IPS DF 6.9 (cell line): ENCODE measurements around the gene MUC4.
"Not testable (repeated sequence)": the region's sequence is repeated elsewhere in the genome, so short reads cannot be mapped to it uniquely, and the experiment has no call there.

ENCODE experiments used
- DNase-seq: peaks from one replicate; pipeline ENCODE4 v3.0.0-alpha.2; 2013; ENCODE audit warnings: low read depth, low spot score
- H3K27ac ChIP-seq: one replicate; pipeline ENCODE4 v1.5.1; 2013; ENCODE audit warnings: low read length, control low read depth
- H3K27me3 ChIP-seq: 2 replicates; pipeline ENCODE4 v1.6.1; 2013; ENCODE audit warnings: mild to moderate bottlenecking, low read length; ENCODE audit not compliant: control insufficient read depth, insufficient read depth
- H3K36me3 ChIP-seq: 2 replicates; pipeline ENCODE4 v1.6.1; 2013; ENCODE audit warnings: low read length; ENCODE audit not compliant: control insufficient read depth, insufficient read depth
- H3K4me1 ChIP-seq: 2 replicates; pipeline ENCODE4 v1.6.1; 2013; ENCODE audit warnings: low read length; ENCODE audit not compliant: control insufficient read depth, insufficient read depth
- H3K4me3 ChIP-seq: 2 replicates; pipeline ENCODE4 v1.5.1; 2013; ENCODE audit warnings: mild to moderate bottlenecking, low read length
- H3K9me3 ChIP-seq: 2 replicates; pipeline ENCODE4 v1.6.1; 2013; ENCODE audit warnings: low read length, inconsistent platforms; ENCODE audit not compliant: control insufficient read depth, insufficient read depth
- WGBS: extraction: QIAGEN DNeasy Blood & Tissue Kit; methylation state at CpG from one replicate; pipeline ENCODE4 v1.1.7; 2013; ENCODE audit warnings: mixed read lengths, missing lambda C conversion rate; ENCODE audit not compliant: insufficient read length, insufficient coverage; 5-methylcytosine and 5-hydroxymethylcytosine counted together

The MUC4 gene

GRCh38 chr3:195714380-195715011 lies 97.2 kb downstream of the MUC4 start:
- DNase-seq, result no peak
- Histone ChIP-seq H3K4me3 (no peak overlapping the region), H3K9me3 (no peaks in the 10 kb centered on the region), H3K36me3 (no peaks in the 10 kb centered on the region), H3K4me1 (0 out of 2 replicates have a peak, but pooled peaks cover 3% of the 10 kb centered on the region), H3K27me3 (no peaks in the 10 kb centered on the region), H3K27ac (no peak overlapping the region)
- WGBS, result no CpG with 5 or more reads among the region's 6 CpGs

- not testable (repeated sequence) for H3K9me3 ChIP-seq, H3K36me3 ChIP-seq, DNase-seq, H3K4me3 ChIP-seq, H3K27ac ChIP-seq, H3K4me1 ChIP-seq, H3K27me3 ChIP-seq
- no CpG with 5 or more reads among the region's 9 CpGs for WGBS
Measured at GRCh38 chr3:195713150-195713549, 98.6 kb downstream of the MUC4 start.

- H3K9me3 ChIP-seq, H3K36me3 ChIP-seq: not testable (repeated sequence)
- WGBS, result no CpG with 5 or more reads among the region's 8 CpGs
Measured at GRCh38 chr3:195712535-195712910, 99.2 kb downstream of the MUC4 start.

GRCh38 chr3:195711813-195712534 lies 99.8 kb downstream of the MUC4 start:
- H3K36me3 ChIP-seq, result no peaks in the 10 kb centered on the region
- H3K4me3 ChIP-seq, result no peak overlapping the region
- WGBS, result no CpG with 5 or more reads among the region's 12 CpGs
- DNase-seq, result no peak
- H3K27ac ChIP-seq, result no peak overlapping the region
- no peaks in the 10 kb centered on the region for H3K27me3 ChIP-seq
- no peaks in the 10 kb centered on the region for H3K9me3 ChIP-seq
- no peaks in the 10 kb centered on the region for H3K4me1 ChIP-seq

More at GRCh38 chr3:195712535-195712910, 99.2 kb downstream of the MUC4 start:
- not testable (repeated sequence) for DNase-seq, H3K4me3 ChIP-seq, H3K27ac ChIP-seq, H3K4me1 ChIP-seq, H3K27me3 ChIP-seq

GRCh38 chr3:195711091-195711812 lies 100.5 kb downstream of the MUC4 start:
- H3K4me1 ChIP-seq, H3K4me3 ChIP-seq, H3K36me3 ChIP-seq, H3K27me3 ChIP-seq, H3K27ac ChIP-seq, H3K9me3 ChIP-seq, DNase-seq: not testable (repeated sequence)
- no CpG with 5 or more reads among the region's 2 CpGs for WGBS

GRCh38 chr3:195710126-195710905 lies 101.4 kb downstream of the MUC4 start:
- not testable (repeated sequence) for H3K27me3 ChIP-seq, H3K36me3 ChIP-seq, DNase-seq, H3K9me3 ChIP-seq, H3K27ac ChIP-seq, H3K4me1 ChIP-seq, H3K4me3 ChIP-seq
- WGBS, result no CpG with 5 or more reads among the region's 6 CpGs

- H3K9me3 ChIP-seq, result no peaks in the 10 kb centered on the region
- WGBS, result no CpG with 5 or more reads among the region's 6 CpGs
- H3K27ac ChIP-seq, result no peak overlapping the region
- no peak overlapping the region for H3K4me3 ChIP-seq
- no peak for DNase-seq
- H3K4me1 ChIP-seq, result peaks cover 6% of the 10 kb centered on the region
- H3K36me3 ChIP-seq, result no peaks in the 10 kb centered on the region
- no peaks in the 10 kb centered on the region for H3K27me3 ChIP-seq
Measured at GRCh38 chr3:195709676-195710085, 102.0 kb downstream of the MUC4 start.

GRCh38 chr3:195708626-195709481 lies 102.9 kb downstream of the MUC4 start:
- Histone ChIP-seq H3K27me3 (no peaks in the 10 kb centered on the region), H3K4me1 (peaks cover 6% of the 10 kb centered on the region), H3K9me3 (no peaks in the 10 kb centered on the region), H3K27ac (no peak overlapping the region), H3K4me3 (no peak overlapping the region), H3K36me3 (no peaks in the 10 kb centered on the region)
- WGBS, result no CpG with 5 or more reads among the region's 6 CpGs
- DNase-seq, result no peak

- Histone ChIP-seq H3K9me3 (no peaks in the 10 kb centered on the region), H3K4me1 (peaks cover 6% of the 10 kb centered on the region), H3K27me3 (no peaks in the 10 kb centered on the region), H3K36me3 (no peaks in the 10 kb centered on the region), H3K27ac (no peak overlapping the region), H3K4me3 (no peak overlapping the region)
- no peak for DNase-seq
- no CpG with 5 or more reads among the region's 6 CpGs for WGBS
Measured at GRCh38 chr3:195708061-195708460, 103.7 kb downstream of the MUC4 start.
